HepG2 (cell line): ENCODE measurements around the gene UCMA. TPM values are rescaled to one million over a fixed set of nuclear protein-coding genes. Genes with fewer than 3 reads are reported as not detected.
A peak's percentile ranks its signal among the peaks of the same experiment; 100 is the strongest.

Experiments used
- ARNT2 ChIP-seq: sonication (generic); formaldehyde crosslinking; IDR thresholded peaks from 2 replicates; pipeline ENCODE4 v1.8.0; 2022; ENCODE audit warnings: mild to moderate bottlenecking, low read depth, missing genetic modification reagents, moderate library complexity
- ATF1 ChIP-seq: IDR thresholded peaks from 2 replicates; pipeline ENCODE4 v1.6.1; 2016; ENCODE audit warnings: mild to moderate bottlenecking, control low read depth
- CEBPB ChIP-seq: IDR thresholded peaks from 2 replicates; pipeline ENCODE4 v1.6.1; 2011; ENCODE audit warnings: low read depth, low read length, improper control_type of control experiment, borderline replicate concordance
- ELF1 ChIP-seq: sonication (generic); formaldehyde crosslinking; IDR thresholded peaks from 2 replicates; pipeline ENCODE4 v1.4.0; 2020; ENCODE audit warnings: missing genetic modification reagents
- HMG20B ChIP-seq: conservative IDR thresholded peaks from 2 replicates; pipeline ENCODE4 v1.6.1; 2016; ENCODE audit warnings: missing genetic modification reagents, missing compliant biosample characterization
- MBNL3 ChIP-seq: fragments of 250-450 bp; sonication (Bioruptor Pico); conservative IDR thresholded peaks from 2 replicates; pipeline ENCODE4 v1.8.0; 2022; ENCODE audit warnings: mild to moderate bottlenecking, inconsistent platforms
- MEF2D ChIP-seq: sonication (generic); formaldehyde crosslinking; IDR thresholded peaks from 2 replicates; pipeline ENCODE4 v1.5.1; 2020; ENCODE audit warnings: mild to moderate bottlenecking, missing genetic modification reagents
- POLR2AphosphoS2 ChIP-seq: IDR thresholded peaks from 2 replicates; pipeline ENCODE4 v1.6.1; 2011; ENCODE audit warnings: low read depth, low read length, improper control_type of control experiment
- PPARG ChIP-seq: conservative IDR thresholded peaks from 2 replicates; pipeline ENCODE4 v1.6.1; 2016; ENCODE audit warnings: missing biosample characterization, missing genetic modification reagents
- SMC3 ChIP-seq: IDR thresholded peaks from 2 replicates; pipeline ENCODE4 v1.6.1; 2011; ENCODE audit warnings: low read length, improper control_type of control experiment
- SNAI1 ChIP-seq: sonication (generic); formaldehyde crosslinking; IDR thresholded peaks from 2 replicates; pipeline ENCODE4 v1.5.0; 2020; ENCODE audit warnings: mild to moderate bottlenecking, missing genetic modification reagents, borderline replicate concordance
- TAF1 ChIP-seq: sonication (generic); formaldehyde crosslinking; IDR thresholded peaks from 2 replicates; pipeline ENCODE4 v1.4.0; 2020; ENCODE audit warnings: missing genetic modification reagents
- TBP ChIP-seq: sonication (generic); formaldehyde crosslinking; IDR thresholded peaks from 2 replicates; pipeline ENCODE4 v1.5.0; 2020; ENCODE audit warnings: missing genetic modification reagents
- WIZ ChIP-seq: sonication (generic); formaldehyde crosslinking; IDR thresholded peaks from 2 replicates; pipeline ENCODE4 v1.5.1; 2020; ENCODE audit warnings: mild to moderate bottlenecking, missing genetic modification reagents
- ZNF367 ChIP-seq: sonication (generic); formaldehyde crosslinking; IDR thresholded peaks from 2 replicates; pipeline ENCODE4 v1.4.0; 2020; ENCODE audit warnings: missing genetic modification reagents, borderline replicate concordance
- ZNF746 ChIP-seq: sonication (generic); formaldehyde crosslinking; IDR thresholded peaks from 2 replicates; pipeline ENCODE4 v1.8.0; 2022; ENCODE audit warnings: mild to moderate bottlenecking, missing genetic modification reagents
- ZNF768 ChIP-seq: sonication (generic); formaldehyde crosslinking; IDR thresholded peaks from 2 replicates; pipeline ENCODE4 v1.4.0; 2020; ENCODE audit warnings: missing genetic modification reagents
- ZNF782 ChIP-seq: sonication (generic); formaldehyde crosslinking; IDR thresholded peaks from 2 replicates; pipeline ENCODE4 v1.4.0; 2020; ENCODE audit warnings: missing genetic modification reagents, mild to moderate bottlenecking, borderline replicate concordance
- ZNF816 ChIP-seq: sonication (generic); formaldehyde crosslinking; IDR thresholded peaks from 2 replicates; pipeline ENCODE4 v1.8.0; 2022; ENCODE audit warnings: missing genetic modification reagents, mild to moderate bottlenecking, borderline replicate concordance
- ZSCAN12 ChIP-seq: sonication (generic); formaldehyde crosslinking; IDR thresholded peaks from 2 replicates; pipeline ENCODE4 v1.9.0; 2021; ENCODE audit warnings: mild to moderate bottlenecking, missing genetic modification reagents
- polyA plus RNA-seq, 8 experiments: library from polyadenylated mRNA; depleted of rRNA in 3 of 8; stranded (reverse) in 7 of 8; unstranded in 1 of 8; fragments of >200 nt; fragmentation: Illumina TruSeq in 4 of 8; extraction: Trizol in 4 of 8; gene quantifications; 2 replicates each; pipeline versions ENCODE4 v1.2.1 to v1.2.3, GENCODE V29; 2011 to 2016; ENCODE audit warnings: low read depth in 4 of 8, missing spikeins in 1 of 8, mixed read lengths in 1 of 8; ENCODE audit not compliant: insufficient read depth in 1 of 8
- total RNA-seq, 5 experiments: library from RNA; depleted of rRNA; stranded (reverse); fragments of >200 nt; fragmentation: Illumina TruSeq; extraction: Trizol; gene quantifications; 2 replicates each; pipeline ENCODE4 v1.2.3, GENCODE V29; 2016; ENCODE audit warnings: low read depth in 1 of 5
- TF ChIP-seq, protein P1 (sequence below): sonication (generic); formaldehyde crosslinking; IDR thresholded peaks from 2 replicates; pipeline ENCODE4 v1.8.1; 2022; ENCODE audit warnings: low read depth, mild to moderate bottlenecking, missing genetic modification reagents
- TF ChIP-seq, protein P2 (sequence below): sonication (generic); formaldehyde crosslinking; IDR thresholded peaks from 2 replicates; pipeline ENCODE4 v1.4.0; 2020; ENCODE audit warnings: missing genetic modification reagents, mild to moderate bottlenecking, borderline replicate concordance
- TF ChIP-seq, protein P3 (sequence below): sonication (generic); formaldehyde crosslinking; IDR thresholded peaks from 2 replicates; pipeline ENCODE4 v1.5.1; 2020; ENCODE audit warnings: mild to moderate bottlenecking, missing genetic modification reagents

The UCMA gene
- total and polyA plus RNA-seq, 2 of the 13 experiments (the other 11 are each of a cell fraction or from before 2014, with no cell fraction given), result not detected

DNA sequence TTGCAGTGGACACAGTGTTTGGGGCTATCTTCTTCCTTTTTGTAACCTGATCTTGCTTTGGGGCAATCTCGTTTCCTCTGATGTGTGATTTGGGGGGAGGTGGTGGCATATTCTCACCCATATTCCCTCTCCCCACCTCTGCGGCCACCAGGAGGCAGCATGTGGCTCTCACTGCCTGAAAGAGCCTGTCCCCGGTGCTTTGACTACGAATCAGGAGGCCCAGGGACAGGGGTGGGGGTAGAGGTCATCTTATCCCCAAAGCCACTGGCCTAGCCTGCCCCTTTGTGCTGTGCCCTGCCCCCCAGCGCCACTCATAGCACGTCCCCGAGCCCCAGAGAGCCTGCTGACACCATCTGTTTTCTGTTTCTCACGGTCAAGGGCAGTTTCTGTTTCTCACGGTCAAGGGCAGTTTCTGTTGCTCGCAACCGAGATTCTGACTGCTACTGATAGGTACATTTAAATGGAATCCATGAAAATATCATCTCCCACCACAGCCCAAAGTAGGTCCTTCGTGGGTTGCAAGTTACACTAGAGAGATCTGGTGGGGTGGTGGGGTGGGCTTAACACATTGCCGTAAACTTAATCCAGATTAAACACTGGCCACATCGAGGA, 37.5 kb upstream of the UCMA start (continued):
- TF ChIP-seq MEF2D (CRISPR knock-in tag), result no peak
- TF ChIP-seq TBP, result no peak
- TF ChIP-seq ZSCAN12 (CRISPR knock-in tag), result no peak
- peak; percentile 91 for TF ChIP-seq SMC3
- 0 out of 2 replicates have a peak, but pooled peaks have one; percentile 16 for TF ChIP-seq HMG20B (CRISPR knock-in tag)
- no peak; the same call in 1 of the 2 replicates for TF ChIP-seq ZNF782 (CRISPR knock-in tag)
- TF ChIP-seq WIZ (CRISPR knock-in tag), result no peak
- no peak for TF ChIP-seq MBNL3 (CRISPR knock-in tag)
- TF ChIP-seq ATF1 (CRISPR knock-in tag), result no peak
- TF ChIP-seq, protein P1, sequence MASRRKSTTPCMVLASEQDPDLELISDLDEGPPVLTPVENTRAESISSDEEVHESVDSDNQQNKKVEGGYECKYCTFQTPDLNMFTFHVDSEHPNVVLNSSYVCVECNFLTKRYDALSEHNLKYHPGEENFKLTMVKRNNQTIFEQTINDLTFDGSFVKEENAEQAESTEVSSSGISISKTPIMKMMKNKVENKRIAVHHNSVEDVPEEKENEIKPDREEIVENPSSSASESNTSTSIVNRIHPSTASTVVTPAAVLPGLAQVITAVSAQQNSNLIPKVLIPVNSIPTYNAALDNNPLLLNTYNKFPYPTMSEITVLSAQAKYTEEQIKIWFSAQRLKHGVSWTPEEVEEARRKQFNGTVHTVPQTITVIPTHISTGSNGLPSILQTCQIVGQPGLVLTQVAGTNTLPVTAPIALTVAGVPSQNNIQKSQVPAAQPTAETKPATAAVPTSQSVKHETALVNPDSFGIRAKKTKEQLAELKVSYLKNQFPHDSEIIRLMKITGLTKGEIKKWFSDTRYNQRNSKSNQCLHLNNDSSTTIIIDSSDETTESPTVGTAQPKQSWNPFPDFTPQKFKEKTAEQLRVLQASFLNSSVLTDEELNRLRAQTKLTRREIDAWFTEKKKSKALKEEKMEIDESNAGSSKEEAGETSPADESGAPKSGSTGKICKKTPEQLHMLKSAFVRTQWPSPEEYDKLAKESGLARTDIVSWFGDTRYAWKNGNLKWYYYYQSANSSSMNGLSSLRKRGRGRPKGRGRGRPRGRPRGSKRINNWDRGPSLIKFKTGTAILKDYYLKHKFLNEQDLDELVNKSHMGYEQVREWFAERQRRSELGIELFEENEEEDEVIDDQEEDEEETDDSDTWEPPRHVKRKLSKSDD (CRISPR knock-in tag), result peak; percentile 51; the same call in 1 of the 2 replicates
- 0 out of 2 replicates have a peak, but pooled peaks have one; percentile 13 for TF ChIP-seq ELF1 (CRISPR knock-in tag)
- TF ChIP-seq ZNF746, result peak; percentile 51; the same call in 1 of the 2 replicates
- TF ChIP-seq, protein P2, sequence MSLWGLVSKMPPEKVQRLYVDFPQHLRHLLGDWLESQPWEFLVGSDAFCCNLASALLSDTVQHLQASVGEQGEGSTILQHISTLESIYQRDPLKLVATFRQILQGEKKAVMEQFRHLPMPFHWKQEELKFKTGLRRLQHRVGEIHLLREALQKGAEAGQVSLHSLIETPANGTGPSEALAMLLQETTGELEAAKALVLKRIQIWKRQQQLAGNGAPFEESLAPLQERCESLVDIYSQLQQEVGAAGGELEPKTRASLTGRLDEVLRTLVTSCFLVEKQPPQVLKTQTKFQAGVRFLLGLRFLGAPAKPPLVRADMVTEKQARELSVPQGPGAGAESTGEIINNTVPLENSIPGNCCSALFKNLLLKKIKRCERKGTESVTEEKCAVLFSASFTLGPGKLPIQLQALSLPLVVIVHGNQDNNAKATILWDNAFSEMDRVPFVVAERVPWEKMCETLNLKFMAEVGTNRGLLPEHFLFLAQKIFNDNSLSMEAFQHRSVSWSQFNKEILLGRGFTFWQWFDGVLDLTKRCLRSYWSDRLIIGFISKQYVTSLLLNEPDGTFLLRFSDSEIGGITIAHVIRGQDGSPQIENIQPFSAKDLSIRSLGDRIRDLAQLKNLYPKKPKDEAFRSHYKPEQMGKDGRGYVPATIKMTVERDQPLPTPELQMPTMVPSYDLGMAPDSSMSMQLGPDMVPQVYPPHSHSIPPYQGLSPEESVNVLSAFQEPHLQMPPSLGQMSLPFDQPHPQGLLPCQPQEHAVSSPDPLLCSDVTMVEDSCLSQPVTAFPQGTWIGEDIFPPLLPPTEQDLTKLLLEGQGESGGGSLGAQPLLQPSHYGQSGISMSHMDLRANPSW (CRISPR knock-in tag), result no peak
- no peak for TF ChIP-seq CEBPB
- no peak for TF ChIP-seq ARNT2
- TF ChIP-seq, protein P3, sequence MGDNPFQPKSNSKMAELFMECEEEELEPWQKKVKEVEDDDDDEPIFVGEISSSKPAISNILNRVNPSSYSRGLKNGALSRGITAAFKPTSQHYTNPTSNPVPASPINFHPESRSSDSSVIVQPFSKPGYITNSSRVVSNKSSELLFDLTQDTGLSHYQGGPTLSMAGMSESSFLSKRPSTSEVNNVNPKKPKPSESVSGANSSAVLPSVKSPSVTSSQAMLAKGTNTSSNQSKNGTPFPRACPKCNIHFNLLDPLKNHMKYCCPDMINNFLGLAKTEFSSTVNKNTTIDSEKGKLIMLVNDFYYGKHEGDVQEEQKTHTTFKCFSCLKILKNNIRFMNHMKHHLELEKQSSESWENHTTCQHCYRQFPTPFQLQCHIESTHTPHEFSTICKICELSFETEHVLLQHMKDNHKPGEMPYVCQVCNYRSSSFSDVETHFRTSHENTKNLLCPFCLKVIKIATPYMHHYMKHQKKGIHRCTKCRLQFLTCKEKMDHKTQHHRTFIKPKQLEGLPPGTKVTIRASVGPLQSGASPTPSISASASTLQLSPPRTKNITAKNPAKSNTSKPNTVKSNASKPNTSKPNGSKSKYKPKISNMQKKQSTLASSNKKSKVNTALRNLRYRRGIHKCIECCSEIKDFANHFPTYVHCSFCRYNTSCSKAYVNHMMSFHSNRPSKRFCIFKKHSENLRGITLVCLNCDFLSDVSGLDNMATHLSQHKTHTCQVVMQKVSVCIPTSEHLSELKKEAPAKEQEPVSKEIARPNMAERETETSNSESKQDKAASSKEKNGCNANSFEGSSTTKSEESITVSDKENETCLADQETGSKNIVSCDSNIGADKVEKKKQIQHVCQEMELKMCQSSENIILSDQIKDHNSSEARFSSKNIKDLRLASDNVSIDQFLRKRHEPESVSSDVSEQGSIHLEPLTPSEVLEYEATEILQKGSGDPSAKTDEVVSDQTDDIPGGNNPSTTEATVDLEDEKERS, result 0 out of 2 replicates have a peak, but pooled peaks have one; percentile 28
- TF ChIP-seq ZNF367 (CRISPR knock-in tag), result no peak
- TF ChIP-seq ZNF816 (CRISPR knock-in tag), result no peak
- TF ChIP-seq ZNF768 (CRISPR knock-in tag), result no peak
- TF ChIP-seq TAF1 (CRISPR knock-in tag), result peak; percentile 48; the same call in 1 of the 2 replicates
- no peak for TF ChIP-seq SNAI1 (CRISPR knock-in tag)
- TF ChIP-seq PPARG, result peak; percentile 44; the same call in 1 of the 2 replicates
- TF ChIP-seq POLR2AphosphoS2, result no peak
